HCT116 (cell line): ENCODE data around the gene POU3F2. TPM values are rescaled to one million over a fixed set of nuclear protein-coding genes. Genes with fewer than 3 reads are reported as not detected.

Experiments
- ATAC-seq: fragments of 200-7000 bp; cut with Tn5 transposase; 2 replicates; pipeline ENCODE4 v1.9.1; 2020; ENCODE audit warnings: mild to moderate bottlenecking, moderate library complexity
- BruUV-seq: library from RNA; stranded (reverse); fragments of 400-500 nt; replicated peaks from 2 replicates; lab custom pipeline; 2021; lab: Mats Ljungman, UMichigan
- CTCF ChIA-PET: fragments of 300-600 bp; sonication (Branson Sonifier 250); formaldehyde crosslinking; loops from one replicate; lab custom pipeline; 2021; ENCODE audit warnings: antibody characterized with exemption; lab: Charles Lee
- POLR2A ChIA-PET: fragments of 300-600, 350-600 bp; sonication (Branson Sonifier 250); formaldehyde crosslinking; loops from one replicate; lab custom pipeline; 2021; ENCODE audit warnings: antibody characterized with exemption; lab: Charles Lee
- RAD21 ChIA-PET, 2 experiments: fragments of 300-600 bp; sonication (Branson Sonifier 250); formaldehyde crosslinking; loops; one replicate each; lab custom pipeline; 2023; ENCODE audit warnings: low total read pairs in 2 of 2; ENCODE audit not compliant: uncharacterized antibody in 2 of 2, unreplicated experiment in 2 of 2, low non-redundant PET in 1 of 2; lab: Charles Lee
- DNase-seq: peaks from one replicate; pipeline ENCODE4 v3.0.0-alpha.2; 2010; ENCODE audit warnings: low read depth, low spot score
- H2AFZ ChIP-seq: fragments of 200-600 bp; shearing (Covaris generic), sonication (generic); 2 replicates; pipeline ENCODE4 v1.6.1; 2017; ENCODE audit warnings: low read depth, mixed run types, mixed read lengths, antibody characterized with exemption, low read length; ENCODE audit not compliant: poor library complexity, severe bottlenecking
- H3K27ac ChIP-seq: 2 replicates; pipeline ENCODE4 v1.5.1; 2012; ENCODE audit warnings: low read depth, low read length
- H3K27me3 ChIP-seq: fragments of 200-600 bp; sonication (generic); 2 replicates; pipeline ENCODE4 v1.6.1; 2016; ENCODE audit warnings: mixed run types, low read length, mixed read lengths; ENCODE audit not compliant: insufficient read depth
- H3K36me3 ChIP-seq, 2 experiments: fragments of 200-500 bp in 1 of 2; fragments of 200-600 bp in 1 of 2; sonication (Bioruptor generic) in 1 of 2; sonication (generic) in 1 of 2; 2 replicates each; pipeline versions ENCODE4 v1.5.1 to v1.6.1; 2014 to 2016; ENCODE audit warnings: low read length in 2 of 2, inconsistent platforms in 1 of 2, mixed read lengths in 1 of 2, mixed run types in 1 of 2; ENCODE audit not compliant: insufficient read depth in 2 of 2, control insufficient read depth in 1 of 2
- H3K4me1 ChIP-seq, 2 experiments: fragments of 200-600 bp in 1 of 2; sonication (generic) in 1 of 2; 2 replicates each; pipeline versions ENCODE4 v1.5.1 to v1.6.1; 2012 to 2017; ENCODE audit warnings: low read length in 2 of 2, inconsistent platforms in 1 of 2, mild to moderate bottlenecking in 1 of 2, mixed read lengths in 1 of 2, mixed run types in 1 of 2, moderate library complexity in 1 of 2; ENCODE audit not compliant: insufficient read depth in 2 of 2, control insufficient read depth in 1 of 2
- H3K4me2 ChIP-seq: fragments of 200-600 bp; sonication (generic); 2 replicates; pipeline ENCODE4 v1.6.1; 2017; ENCODE audit warnings: mixed run types, low read length, mixed read lengths
- H3K4me3 ChIP-seq, 2 experiments: fragments of 200-600 bp in 1 of 2; sonication (generic) in 1 of 2; replicated peaks in 1 of 2; 2 replicates each; pipeline ENCODE4 v1.5.1; 2011 to 2016; ENCODE audit warnings: low read length in 2 of 2, control low read depth in 1 of 2, low read depth in 1 of 2, mild to moderate bottlenecking in 1 of 2, mixed read lengths in 1 of 2, mixed run types in 1 of 2
- H3K79me2 ChIP-seq: fragments of 200-600 bp; sonication (generic); 2 replicates; pipeline ENCODE4 v1.6.1; 2017; ENCODE audit warnings: mild to moderate bottlenecking, mixed run types, low read length, moderate library complexity, mixed read lengths; ENCODE audit not compliant: insufficient read depth
- H3K9ac ChIP-seq: fragments of 200-600 bp; sonication (generic); 2 replicates; pipeline ENCODE4 v1.6.1; 2016; ENCODE audit warnings: low read length, mixed read lengths
- H3K9me2 ChIP-seq: fragments of 200-600 bp; sonication (generic), shearing (Covaris generic); 2 replicates; pipeline ENCODE4 v1.6.1; 2017; ENCODE audit warnings: mixed run types, mild to moderate bottlenecking, moderate library complexity; ENCODE audit not compliant: insufficient read depth
- H3K9me3 ChIP-seq, 2 experiments: fragments of 200-500 bp in 1 of 2; fragments of 200-600 bp in 1 of 2; sonication (Bioruptor generic) in 1 of 2; sonication (generic) in 1 of 2; 2 replicates each; pipeline ENCODE4 v1.6.1; 2014 to 2017; ENCODE audit warnings: low read length in 2 of 2, mixed read lengths in 2 of 2, inconsistent platforms in 1 of 2, low read depth in 1 of 2, mild to moderate bottlenecking in 1 of 2, mixed run types in 1 of 2, moderate library complexity in 1 of 2; ENCODE audit not compliant: control insufficient read depth in 1 of 2, insufficient read depth in 1 of 2
- H4K20me1 ChIP-seq: fragments of 200-600 bp; sonication (generic), shearing (Covaris generic); 2 replicates; pipeline ENCODE4 v1.6.1; 2017; ENCODE audit warnings: mixed run types, mild to moderate bottlenecking, moderate library complexity; ENCODE audit not compliant: insufficient read depth
- ATF3 ChIP-seq: IDR thresholded peaks from 2 replicates; pipeline ENCODE4 v1.6.1; 2012
- EGR1 ChIP-seq: IDR thresholded peaks from 2 replicates; pipeline ENCODE4 v1.6.1; 2012; ENCODE audit warnings: low read depth
- ELF1 ChIP-seq: IDR thresholded peaks from 2 replicates; pipeline ENCODE4 v1.6.1; 2012; ENCODE audit warnings: low read depth, borderline replicate concordance
- EZH2 ChIP-seq: fragments of 200-600 bp; sonication (generic); IDR thresholded peaks from 2 replicates; pipeline ENCODE4 v1.6.1; 2017; ENCODE audit warnings: antibody characterized with exemption, mixed run types
- EZH2phosphoT487 ChIP-seq: fragments of 200-600 bp; IDR thresholded peaks from 2 replicates; pipeline ENCODE4 v1.6.1; 2018; ENCODE audit warnings: antibody characterized with exemption, borderline replicate concordance
- FOSL1 ChIP-seq: IDR thresholded peaks from 2 replicates; pipeline ENCODE4 v1.6.1; 2012; ENCODE audit warnings: low read depth
- MAX ChIP-seq: IDR thresholded peaks from 2 replicates; pipeline ENCODE4 v1.6.1; 2012
- POLR2A ChIP-seq: IDR thresholded peaks from 2 replicates; pipeline ENCODE4 v1.7.0; 2011; ENCODE audit warnings: borderline replicate concordance; ENCODE audit not compliant: insufficient read depth, insufficient read length; ENCODE audit errors: extremely low read depth
- POLR2AphosphoS5 ChIP-seq: IDR thresholded peaks from 2 replicates; pipeline ENCODE4 v1.6.1; 2011; ENCODE audit warnings: mild to moderate bottlenecking, low read depth, low read length, moderate library complexity
- SIN3A ChIP-seq: IDR thresholded peaks from 2 replicates; pipeline ENCODE4 v1.6.1; 2012; ENCODE audit warnings: low read depth
- SP1 ChIP-seq: IDR thresholded peaks from 2 replicates; pipeline ENCODE4 v1.6.1; 2012; ENCODE audit warnings: low read depth
- SRF ChIP-seq: IDR thresholded peaks from 2 replicates; pipeline ENCODE4 v1.6.1; 2012; ENCODE audit warnings: low read depth
- TCF7L2 ChIP-seq: IDR thresholded peaks from 2 replicates; pipeline ENCODE4 v1.7.0; 2011; ENCODE audit warnings: borderline replicate concordance, inconsistent platforms; ENCODE audit not compliant: insufficient read depth, insufficient read length; ENCODE audit errors: extremely low read depth
- YY1 ChIP-seq: IDR thresholded peaks from 2 replicates; pipeline ENCODE4 v1.6.1; 2011; ENCODE audit warnings: low read length, low read depth, moderate library complexity, mild to moderate bottlenecking; ENCODE audit not compliant: insufficient replicate concordance; ENCODE audit errors: extremely low read depth
- ZFX ChIP-seq: fragments of 450-650 bp; IDR thresholded peaks from 2 replicates; pipeline ENCODE4 v1.6.1; 2017
- ZNF274 ChIP-seq: fragments of 200-500 bp; sonication (Bioruptor generic); IDR thresholded peaks from 2 replicates; pipeline ENCODE4 v1.6.1; 2014; ENCODE audit warnings: mild to moderate bottlenecking, low read depth, low read length, inconsistent platforms
- intact Hi-C: fragments of 100-400 bp; cut with micrococcal nuclease; formaldehyde crosslinking; loops from 2 replicates; pipeline ENCODE4 v1.10.0; 2022
- total RNA-seq: library from RNA; stranded (reverse); gene quantifications from one replicate; pipeline ENCODE4 v1.2.1, GENCODE V29; 2021; ENCODE audit not compliant: unreplicated experiment
- TF ChIP-seq, protein P1 (sequence below): IDR thresholded peaks from 2 replicates; pipeline ENCODE4 v1.6.1; 2012; ENCODE audit warnings: low read depth
- TF ChIP-seq, protein P2 (sequence below), 3 experiments: fragments of 200-600 bp in 1 of 3; sonication (generic) in 1 of 3; IDR thresholded peaks in 2 of 3; conservative IDR thresholded peaks in 1 of 3; 2 replicates each; pipeline ENCODE4 v1.5.1; 2012 to 2017; ENCODE audit warnings: low read depth in 2 of 3, low read length in 2 of 3, antibody characterized with exemption in 1 of 3, borderline replicate concordance in 1 of 3, control low read depth in 1 of 3, mild to moderate bottlenecking in 1 of 3, mixed read lengths in 1 of 3, mixed run types in 1 of 3, moderate library complexity in 1 of 3; ENCODE audit not compliant: insufficient read depth in 1 of 3
- TF ChIP-seq, protein P3 (sequence below): IDR thresholded peaks from 2 replicates; pipeline ENCODE4 v1.6.1; 2011; ENCODE audit warnings: mild to moderate bottlenecking, low read length, moderate library complexity; ENCODE audit not compliant: insufficient replicate concordance; ENCODE audit errors: extremely low read depth

The POU3F2 gene
- total RNA-seq, 1 experiment from 2014 or later, result not detected

- no peak overlapping the region for H3K27ac ChIP-seq
- no peaks in the 10 kb centered on the region for H4K20me1 ChIP-seq
- no peak overlapping the region for H2AFZ ChIP-seq
- H3K4me1 ChIP-seq, result no peaks in the 10 kb centered on the region
- H3K36me3 ChIP-seq, result no peaks in the 10 kb centered on the region
- H3K9me2 ChIP-seq, result no peaks in the 10 kb centered on the region
- intact Hi-C loops, result loop anchor here (5.0 to 10.0 kb wide), 5 partner anchors 270 to 1780 kb away; no protein-coding TSS in a partner anchor
- H3K4me3 ChIP-seq, result no peak overlapping the region
- no peak overlapping the region for H3K4me2 ChIP-seq
- RAD21 ChIA-PET, result no interaction called here
- BruUV-seq, result no TSS peak
- CTCF ChIA-PET, result no interaction called here
- no peak for TF ChIP-seq ATF3
- no peak for TF ChIP-seq ELF1
- TF ChIP-seq EZH2, result no peak
- no peak for TF ChIP-seq SP1
- TF ChIP-seq ZNF274, result no peak
- TF ChIP-seq, protein P1, sequence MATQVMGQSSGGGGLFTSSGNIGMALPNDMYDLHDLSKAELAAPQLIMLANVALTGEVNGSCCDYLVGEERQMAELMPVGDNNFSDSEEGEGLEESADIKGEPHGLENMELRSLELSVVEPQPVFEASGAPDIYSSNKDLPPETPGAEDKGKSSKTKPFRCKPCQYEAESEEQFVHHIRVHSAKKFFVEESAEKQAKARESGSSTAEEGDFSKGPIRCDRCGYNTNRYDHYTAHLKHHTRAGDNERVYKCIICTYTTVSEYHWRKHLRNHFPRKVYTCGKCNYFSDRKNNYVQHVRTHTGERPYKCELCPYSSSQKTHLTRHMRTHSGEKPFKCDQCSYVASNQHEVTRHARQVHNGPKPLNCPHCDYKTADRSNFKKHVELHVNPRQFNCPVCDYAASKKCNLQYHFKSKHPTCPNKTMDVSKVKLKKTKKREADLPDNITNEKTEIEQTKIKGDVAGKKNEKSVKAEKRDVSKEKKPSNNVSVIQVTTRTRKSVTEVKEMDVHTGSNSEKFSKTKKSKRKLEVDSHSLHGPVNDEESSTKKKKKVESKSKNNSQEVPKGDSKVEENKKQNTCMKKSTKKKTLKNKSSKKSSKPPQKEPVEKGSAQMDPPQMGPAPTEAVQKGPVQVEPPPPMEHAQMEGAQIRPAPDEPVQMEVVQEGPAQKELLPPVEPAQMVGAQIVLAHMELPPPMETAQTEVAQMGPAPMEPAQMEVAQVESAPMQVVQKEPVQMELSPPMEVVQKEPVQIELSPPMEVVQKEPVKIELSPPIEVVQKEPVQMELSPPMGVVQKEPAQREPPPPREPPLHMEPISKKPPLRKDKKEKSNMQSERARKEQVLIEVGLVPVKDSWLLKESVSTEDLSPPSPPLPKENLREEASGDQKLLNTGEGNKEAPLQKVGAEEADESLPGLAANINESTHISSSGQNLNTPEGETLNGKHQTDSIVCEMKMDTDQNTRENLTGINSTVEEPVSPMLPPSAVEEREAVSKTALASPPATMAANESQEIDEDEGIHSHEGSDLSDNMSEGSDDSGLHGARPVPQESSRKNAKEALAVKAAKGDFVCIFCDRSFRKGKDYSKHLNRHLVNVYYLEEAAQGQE, result no peak
- TF ChIP-seq, protein P2, sequence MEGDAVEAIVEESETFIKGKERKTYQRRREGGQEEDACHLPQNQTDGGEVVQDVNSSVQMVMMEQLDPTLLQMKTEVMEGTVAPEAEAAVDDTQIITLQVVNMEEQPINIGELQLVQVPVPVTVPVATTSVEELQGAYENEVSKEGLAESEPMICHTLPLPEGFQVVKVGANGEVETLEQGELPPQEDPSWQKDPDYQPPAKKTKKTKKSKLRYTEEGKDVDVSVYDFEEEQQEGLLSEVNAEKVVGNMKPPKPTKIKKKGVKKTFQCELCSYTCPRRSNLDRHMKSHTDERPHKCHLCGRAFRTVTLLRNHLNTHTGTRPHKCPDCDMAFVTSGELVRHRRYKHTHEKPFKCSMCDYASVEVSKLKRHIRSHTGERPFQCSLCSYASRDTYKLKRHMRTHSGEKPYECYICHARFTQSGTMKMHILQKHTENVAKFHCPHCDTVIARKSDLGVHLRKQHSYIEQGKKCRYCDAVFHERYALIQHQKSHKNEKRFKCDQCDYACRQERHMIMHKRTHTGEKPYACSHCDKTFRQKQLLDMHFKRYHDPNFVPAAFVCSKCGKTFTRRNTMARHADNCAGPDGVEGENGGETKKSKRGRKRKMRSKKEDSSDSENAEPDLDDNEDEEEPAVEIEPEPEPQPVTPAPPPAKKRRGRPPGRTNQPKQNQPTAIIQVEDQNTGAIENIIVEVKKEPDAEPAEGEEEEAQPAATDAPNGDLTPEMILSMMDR (IDR thresholded peaks at IDR 0.05 in 2 of 3, conservative IDR thresholded peaks at IDR 0.05 in 1 of 3; ENCODE audit: borderline replicate concordance in 1 of 3, insufficient read depth in 1 of 3, low read depth in 2 of 3, low read length in 2 of 3), result no peak
- no peak for TF ChIP-seq SRF
- TF ChIP-seq FOSL1, result no peak
- TF ChIP-seq YY1, result no peak
- TF ChIP-seq EZH2phosphoT487, result no peak
- TF ChIP-seq TCF7L2, result no peak
- TF ChIP-seq EGR1, result no peak
- TF ChIP-seq ZFX, result no peak
- TF ChIP-seq POLR2A, result no peak
- no peak for TF ChIP-seq SIN3A
- TF ChIP-seq MAX, result no peak
- TF ChIP-seq, protein P3, sequence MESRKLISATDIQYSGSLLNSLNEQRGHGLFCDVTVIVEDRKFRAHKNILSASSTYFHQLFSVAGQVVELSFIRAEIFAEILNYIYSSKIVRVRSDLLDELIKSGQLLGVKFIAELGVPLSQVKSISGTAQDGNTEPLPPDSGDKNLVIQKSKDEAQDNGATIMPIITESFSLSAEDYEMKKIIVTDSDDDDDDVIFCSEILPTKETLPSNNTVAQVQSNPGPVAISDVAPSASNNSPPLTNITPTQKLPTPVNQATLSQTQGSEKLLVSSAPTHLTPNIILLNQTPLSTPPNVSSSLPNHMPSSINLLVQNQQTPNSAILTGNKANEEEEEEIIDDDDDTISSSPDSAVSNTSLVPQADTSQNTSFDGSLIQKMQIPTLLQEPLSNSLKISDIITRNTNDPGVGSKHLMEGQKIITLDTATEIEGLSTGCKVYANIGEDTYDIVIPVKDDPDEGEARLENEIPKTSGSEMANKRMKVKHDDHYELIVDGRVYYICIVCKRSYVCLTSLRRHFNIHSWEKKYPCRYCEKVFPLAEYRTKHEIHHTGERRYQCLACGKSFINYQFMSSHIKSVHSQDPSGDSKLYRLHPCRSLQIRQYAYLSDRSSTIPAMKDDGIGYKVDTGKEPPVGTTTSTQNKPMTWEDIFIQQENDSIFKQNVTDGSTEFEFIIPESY, result no peak
- no peak for TF ChIP-seq POLR2AphosphoS5
- no peaks in the 10 kb centered on the region for H3K79me2 ChIP-seq
- ATAC-seq, result no peak
- H3K27me3 ChIP-seq, result no peaks in the 10 kb centered on the region
- POLR2A ChIA-PET, result no interaction called here
- H3K9ac ChIP-seq, result no peak overlapping the region
- DNase-seq, result no peak
- no peaks in the 10 kb centered on the region for H3K9me3 ChIP-seq
These were observed 13.0 kb downstream of the POU3F2 start for GRCh38 chr6:98847416-98847778.
